NCI-H1105 (cell line): ENCODE measurements around the gene COL9A2.

ENCODE experiments used
- DNase-seq: peaks from one replicate; lab custom pipeline; 2025; lab: John Stamatoyannopoulos, UW

The COL9A2 gene

GRCh38 chr1:40303051-40303771 is 13.9 kb downstream of the COL9A2 start:
- no peak for DNase-seq

- no peak for DNase-seq
Observed at GRCh38 chr1:40302475-40302874, 14.6 kb downstream of the COL9A2 start.

- no peak for DNase-seq
Observed at GRCh38 chr1:40301541-40302299, 15.4 kb downstream of the COL9A2 start.

- DNase-seq, result no peak
Observed at GRCh38 chr1:40301066-40301465, 16.0 kb downstream of the COL9A2 start.

- no peak for DNase-seq
Observed at GRCh38 chr1:40300651-40301050, 16.4 kb downstream of the COL9A2 start.

GRCh38 chr1:40300249-40300567 is 16.9 kb downstream of the COL9A2 start:
- no peak for DNase-seq

GRCh38 chr1:40299366-40300248 is 17.5 kb downstream of the COL9A2 start:
- no peak for DNase-seq

GRCh38 chr1:40291293-40291692 is 25.8 kb downstream of the COL9A2 start:
- DNase-seq, result no peak

- no peak for DNase-seq
Observed at GRCh38 chr1:40281853-40282252, 35.2 kb downstream of the COL9A2 start.

- no peak for DNase-seq
Observed at GRCh38 chr1:40276122-40276521, 41.0 kb downstream of the COL9A2 start.

GRCh38 chr1:40274331-40274730 is 42.8 kb downstream of the COL9A2 start:
- DNase-seq, result no peak

- no peak for DNase-seq
Observed at GRCh38 chr1:40273547-40274166, 43.4 kb downstream of the COL9A2 start.

GRCh38 chr1:40272653-40273213 is 44.4 kb downstream of the COL9A2 start:
- no peak for DNase-seq

GRCh38 chr1:40270152-40270834 is 46.8 kb downstream of the COL9A2 start:
- no peak for DNase-seq

- no peak for DNase-seq
Observed at GRCh38 chr1:40268211-40268610, 48.9 kb downstream of the COL9A2 start.

GRCh38 chr1:40267767-40268187 is 49.3 kb downstream of the COL9A2 start:
- DNase-seq, result no peak

- DNase-seq, result no peak
Observed at GRCh38 chr1:40266786-40267535, 50.1 kb downstream of the COL9A2 start.

GRCh38 chr1:40265919-40266318 is 51.2 kb downstream of the COL9A2 start:
- no peak for DNase-seq

- DNase-seq, result no peak
Observed at GRCh38 chr1:40265298-40265697, 51.8 kb downstream of the COL9A2 start.

GRCh38 chr1:40264354-40264781 is 52.7 kb downstream of the COL9A2 start:
- no peak for DNase-seq

- DNase-seq, result no peak
Observed at GRCh38 chr1:40258445-40258769, 58.7 kb downstream of the COL9A2 start.
